ENCODE data around the gene CDC25B.

DNA sequence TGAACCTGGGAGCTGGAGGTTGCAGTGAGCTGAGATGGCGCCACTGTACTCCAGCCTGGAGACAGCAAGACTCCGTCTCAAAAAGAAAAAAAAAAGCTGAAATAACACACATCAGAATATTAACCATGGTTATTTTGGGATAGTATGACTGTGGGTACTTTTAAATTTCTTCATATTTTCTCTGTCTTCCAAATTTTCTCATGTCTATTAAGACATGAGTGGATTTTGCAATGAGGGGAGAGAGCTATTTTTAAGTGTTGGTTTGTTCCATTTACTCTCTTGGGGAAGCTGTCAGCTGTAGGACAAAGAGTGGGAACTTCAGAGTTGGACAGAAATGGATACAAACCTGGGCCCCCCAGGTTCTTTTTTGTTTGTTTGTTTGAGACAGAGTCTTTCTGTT lies 38.8 kb upstream of the CDC25B start:
- TF ChIP-seq, protein P1, sequence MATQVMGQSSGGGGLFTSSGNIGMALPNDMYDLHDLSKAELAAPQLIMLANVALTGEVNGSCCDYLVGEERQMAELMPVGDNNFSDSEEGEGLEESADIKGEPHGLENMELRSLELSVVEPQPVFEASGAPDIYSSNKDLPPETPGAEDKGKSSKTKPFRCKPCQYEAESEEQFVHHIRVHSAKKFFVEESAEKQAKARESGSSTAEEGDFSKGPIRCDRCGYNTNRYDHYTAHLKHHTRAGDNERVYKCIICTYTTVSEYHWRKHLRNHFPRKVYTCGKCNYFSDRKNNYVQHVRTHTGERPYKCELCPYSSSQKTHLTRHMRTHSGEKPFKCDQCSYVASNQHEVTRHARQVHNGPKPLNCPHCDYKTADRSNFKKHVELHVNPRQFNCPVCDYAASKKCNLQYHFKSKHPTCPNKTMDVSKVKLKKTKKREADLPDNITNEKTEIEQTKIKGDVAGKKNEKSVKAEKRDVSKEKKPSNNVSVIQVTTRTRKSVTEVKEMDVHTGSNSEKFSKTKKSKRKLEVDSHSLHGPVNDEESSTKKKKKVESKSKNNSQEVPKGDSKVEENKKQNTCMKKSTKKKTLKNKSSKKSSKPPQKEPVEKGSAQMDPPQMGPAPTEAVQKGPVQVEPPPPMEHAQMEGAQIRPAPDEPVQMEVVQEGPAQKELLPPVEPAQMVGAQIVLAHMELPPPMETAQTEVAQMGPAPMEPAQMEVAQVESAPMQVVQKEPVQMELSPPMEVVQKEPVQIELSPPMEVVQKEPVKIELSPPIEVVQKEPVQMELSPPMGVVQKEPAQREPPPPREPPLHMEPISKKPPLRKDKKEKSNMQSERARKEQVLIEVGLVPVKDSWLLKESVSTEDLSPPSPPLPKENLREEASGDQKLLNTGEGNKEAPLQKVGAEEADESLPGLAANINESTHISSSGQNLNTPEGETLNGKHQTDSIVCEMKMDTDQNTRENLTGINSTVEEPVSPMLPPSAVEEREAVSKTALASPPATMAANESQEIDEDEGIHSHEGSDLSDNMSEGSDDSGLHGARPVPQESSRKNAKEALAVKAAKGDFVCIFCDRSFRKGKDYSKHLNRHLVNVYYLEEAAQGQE (IDR thresholded peaks at IDR 0.05; ENCODE audit: insufficient read depth in 1 of 2, low read depth in 2 of 2, low read length in 2 of 2) = no peak
- no peak for TF ChIP-seq POLR2AphosphoS5 (IDR thresholded peaks at IDR 0.05; ENCODE audit: low read depth, low read length)
